Hepatocyte (in vitro differentiated cells): ENCODE measurements around the gene PERM1. TPM values are rescaled to one million over a fixed set of nuclear protein-coding genes. Genes with fewer than 3 reads are reported as not detected.
"Not testable (repeated sequence)": the region's sequence is repeated elsewhere in the genome, so short reads cannot be mapped to it uniquely, and the experiment has no call there.

Experiments
- DNase-seq: peaks from one replicate; pipeline ENCODE4 v3.0.0-alpha.2; 2016; ENCODE audit warnings: low spot score
- H2AFZ ChIP-seq: fragments of 200-600 bp; sonication (generic); 2 replicates; pipeline ENCODE4 v1.6.0; 2016; ENCODE audit warnings: antibody characterized with exemption, mild to moderate bottlenecking
- H3K27ac ChIP-seq: fragments of 200-600 bp; sonication (generic); 2 replicates; pipeline ENCODE4 v1.5.1; 2016; ENCODE audit warnings: mild to moderate bottlenecking
- H3K27me3 ChIP-seq: fragments of 200-600 bp; sonication (generic); 2 replicates; pipeline ENCODE4 v1.6.1; 2016
- H3K36me3 ChIP-seq: fragments of 200-600 bp; sonication (generic); replicated peaks from 2 replicates; pipeline ENCODE4 v1.5.1; 2016; ENCODE audit warnings: low read depth; ENCODE audit not compliant: insufficient read depth
- H3K4me1 ChIP-seq: fragments of 200-600 bp; sonication (generic); 2 replicates; pipeline ENCODE4 v1.5.1; 2016; ENCODE audit warnings: mild to moderate bottlenecking, moderate library complexity; ENCODE audit not compliant: insufficient read depth
- H3K4me2 ChIP-seq: fragments of 200-600 bp; sonication (generic); 2 replicates; pipeline ENCODE4 v1.6.0; 2016
- H3K4me3 ChIP-seq: fragments of 200-600 bp; sonication (generic); 2 replicates; pipeline ENCODE4 v1.5.1; 2016; ENCODE audit warnings: mild to moderate bottlenecking
- H3K79me2 ChIP-seq: fragments of 200-600 bp; sonication (generic); 2 replicates; pipeline ENCODE4 v1.6.0; 2017; ENCODE audit warnings: mild to moderate bottlenecking
- H3K9me2 ChIP-seq: fragments of 200-600 bp; sonication (generic); replicated peaks from 2 replicates; pipeline ENCODE4 v1.6.0; 2017; ENCODE audit warnings: mild to moderate bottlenecking; ENCODE audit not compliant: insufficient read depth
- H3K9me3 ChIP-seq: fragments of 200-600 bp; sonication (generic); 2 replicates; pipeline ENCODE4 v1.5.1; 2016; ENCODE audit warnings: low read depth, mild to moderate bottlenecking
- H4K20me1 ChIP-seq: fragments of 200-600 bp; sonication (generic); 2 replicates; pipeline ENCODE4 v1.6.0; 2016; ENCODE audit warnings: mild to moderate bottlenecking; ENCODE audit not compliant: insufficient read depth, poor library complexity, severe bottlenecking
- CTCF ChIP-seq: fragments of 200-600 bp; sonication (generic); IDR thresholded peaks from 2 replicates; pipeline ENCODE4 v1.5.1; 2016; ENCODE audit warnings: antibody characterized with exemption, mild to moderate bottlenecking; ENCODE audit not compliant: poor library complexity
- EZH2 ChIP-seq: fragments of 200-600 bp; sonication (generic); IDR thresholded peaks from 2 replicates; pipeline ENCODE4 v1.6.1; 2016; ENCODE audit warnings: antibody characterized with exemption, mild to moderate bottlenecking, borderline replicate concordance
- EZH2phosphoT487 ChIP-seq: fragments of 200-600 bp; sonication (generic); IDR thresholded peaks from one replicate; pipeline ENCODE4 v1.6.1; 2018; ENCODE audit warnings: antibody characterized with exemption, mild to moderate bottlenecking, low read depth, moderate library complexity; ENCODE audit not compliant: unreplicated experiment, severe bottlenecking
- WGBS: methylation state at CpG from one replicate; pipeline ENCODE4 v1.1.6; 2016; ENCODE audit warnings: low lambda C conversion rate; ENCODE audit errors: missing lambda C conversion rate; 5-methylcytosine and 5-hydroxymethylcytosine counted together
- polyA plus RNA-seq: library from polyadenylated mRNA; unstranded; fragments of >200 nt; fragmentation: Nextera tagmentation; extraction: Ambion mirVana; gene quantifications from 2 replicates; pipeline ENCODE4 v1.2.1, GENCODE V29; 2016
- total RNA-seq: library from RNA; depleted of rRNA; stranded (reverse); fragments of >200 nt; gene quantifications from 2 replicates; pipeline ENCODE4 v1.2.3, GENCODE V29; 2014

Gene PERM1
- total and polyA plus RNA-seq, 2 experiments from 2014 or later, result 1.3 TPM; not detected in 1

DNA sequence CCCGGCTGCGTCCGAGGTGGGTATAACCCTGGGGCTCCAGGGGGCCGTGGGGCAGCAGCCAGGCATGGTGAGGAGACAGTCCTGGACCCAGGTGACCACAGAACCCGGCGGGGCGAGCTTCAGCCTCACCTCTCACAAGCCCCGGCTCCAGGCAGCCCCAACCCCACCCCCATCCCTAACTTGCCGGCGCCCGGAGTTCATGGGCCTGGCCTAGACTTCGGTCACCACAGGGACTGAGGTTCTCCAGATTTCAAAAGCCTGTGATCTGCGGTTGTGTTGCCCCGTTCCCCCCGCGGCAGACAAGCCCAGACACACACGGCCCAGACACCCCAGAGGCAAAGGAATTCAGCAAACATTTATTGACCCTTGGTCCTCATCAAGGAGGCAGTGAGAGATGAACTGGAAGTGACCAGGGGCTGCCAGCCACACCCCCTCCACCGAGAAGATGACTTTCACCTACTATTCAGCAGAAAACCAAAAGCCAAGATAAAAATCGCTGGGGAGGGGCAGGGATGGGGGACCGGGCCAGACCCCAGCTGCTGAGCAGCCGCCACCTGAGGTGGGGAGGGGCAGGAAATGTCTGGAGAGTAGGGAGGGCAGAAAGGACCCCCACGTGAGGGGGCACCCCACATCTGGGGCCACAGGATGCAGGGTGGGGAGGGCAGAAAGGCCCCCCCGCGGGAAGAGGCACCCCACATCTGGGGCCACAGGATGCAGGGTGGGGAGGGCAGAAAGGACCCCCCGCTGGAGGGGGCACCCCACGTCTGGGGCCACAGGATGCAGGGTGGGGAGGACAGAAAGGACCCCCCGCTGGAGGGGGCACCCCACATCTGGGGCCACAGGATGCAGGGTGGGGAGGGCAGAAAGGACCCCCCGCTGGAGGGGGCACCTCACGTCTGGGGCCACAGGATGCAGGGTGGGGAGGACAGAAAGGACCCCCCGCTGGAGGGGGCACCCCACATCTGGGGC is 14.1 kb upstream of the PERM1 start:
- H4K20me1 ChIP-seq, result no peaks in the 10 kb centered on the region
- no peaks in the 10 kb centered on the region for H3K9me2 ChIP-seq
- peaks cover 4% of the 10 kb centered on the region for H3K4me1 ChIP-seq
- TF ChIP-seq EZH2, result no peak
- TF ChIP-seq EZH2phosphoT487, result no peak
- no peak for TF ChIP-seq CTCF
- no peak overlapping the region for H2AFZ ChIP-seq
- H3K27me3 ChIP-seq, result peaks cover 16% of the 10 kb centered on the region
- H3K9me3 ChIP-seq, result no peaks in the 10 kb centered on the region
- WGBS, result 28% methylated on average over 13 of the region's 30 CpGs
- H3K27ac ChIP-seq, result no peak overlapping the region
- H3K4me2 ChIP-seq, result peak overlapping the region; percentile 35
- H3K79me2 ChIP-seq, result peaks cover under 1% of the 10 kb centered on the region
- H3K36me3 ChIP-seq, result no peaks in the 10 kb centered on the region
- no peak overlapping the region for H3K4me3 ChIP-seq
- peak; percentile 32 for DNase-seq

GRCh38 chr1:994546-994945 is 12.7 kb upstream of the PERM1 start:
- not testable (repeated sequence) for H3K9me3 ChIP-seq, H4K20me1 ChIP-seq, H3K9me2 ChIP-seq, H3K27ac ChIP-seq, H3K4me1 ChIP-seq, H2AFZ ChIP-seq, H3K79me2 ChIP-seq, H3K4me3 ChIP-seq, DNase-seq, H3K36me3 ChIP-seq, H3K4me2 ChIP-seq
- peaks cover 19% of the 10 kb centered on the region for H3K27me3 ChIP-seq
- WGBS, result 92% methylated on average over 6 of the region's 6 CpGs

DNA sequence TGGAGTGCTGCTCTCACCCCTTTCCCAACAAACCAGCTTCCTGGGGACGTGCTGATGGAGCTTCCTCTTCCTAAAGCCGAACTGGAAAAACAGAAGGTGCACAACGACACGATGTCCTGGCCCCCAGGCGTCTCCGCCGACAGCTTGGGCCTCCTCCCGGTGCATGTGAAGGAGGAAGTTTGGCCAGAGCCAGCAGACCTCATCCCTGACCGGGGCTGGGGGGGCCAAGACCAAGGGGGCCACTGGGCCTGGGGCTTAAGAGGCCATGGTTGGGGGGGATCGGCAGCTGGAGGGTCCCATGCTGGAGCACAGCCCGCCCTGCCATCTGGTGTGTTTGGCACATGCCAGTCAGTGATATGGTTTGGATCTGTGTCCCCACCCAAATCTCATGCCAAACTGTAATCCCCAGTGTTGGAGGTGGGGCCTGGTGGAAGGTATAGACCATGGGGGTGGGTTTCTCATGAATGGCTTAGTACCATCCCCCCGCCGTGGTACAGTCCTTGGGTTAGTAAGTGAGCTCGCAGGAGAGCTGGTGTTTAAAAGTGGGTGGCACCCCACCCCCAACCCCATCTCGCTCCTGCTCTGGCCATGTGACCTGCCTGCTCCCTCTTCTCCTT is 11.6 kb upstream of the PERM1 start:
- Histone ChIP-seq H3K79me2 (no peaks in the 10 kb centered on the region), H3K9me2 (no peaks in the 10 kb centered on the region), H3K4me2 (no peak overlapping the region), H3K4me1 (peaks cover 3% of the 10 kb centered on the region), H3K4me3 (no peak overlapping the region), H4K20me1 (no peaks in the 10 kb centered on the region), H2AFZ (no peak overlapping the region), H3K27ac (no peak overlapping the region), H3K36me3 (no peaks in the 10 kb centered on the region), H3K27me3 (peaks cover 21% of the 10 kb centered on the region), H3K9me3 (no peaks in the 10 kb centered on the region)
- 82% methylated on average over 15 of the region's 15 CpGs for WGBS
- no peak for TF ChIP-seq EZH2phosphoT487
- no peak for TF ChIP-seq CTCF
- no peak for TF ChIP-seq EZH2
- peak; percentile 8 for DNase-seq

DNA sequence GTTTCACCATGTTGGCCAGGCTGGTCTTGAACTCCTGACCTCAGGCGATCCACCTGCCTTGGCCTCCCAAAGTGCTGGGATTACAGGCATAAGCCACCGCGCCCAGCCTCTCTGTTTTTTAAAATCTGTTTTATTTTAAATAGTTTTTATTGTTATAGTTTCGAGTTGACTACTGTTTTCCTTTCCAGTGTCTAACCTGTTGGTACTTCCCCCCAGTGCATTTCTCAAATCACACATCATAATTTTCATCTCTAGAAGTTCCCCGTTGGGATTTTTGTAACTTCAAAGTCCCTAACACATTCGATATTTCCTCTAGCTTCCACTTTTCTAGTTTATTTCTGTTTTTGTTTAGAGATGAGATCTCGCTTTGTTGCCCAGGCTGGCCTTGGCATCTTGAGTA is 10.5 kb upstream of the PERM1 start:
- H3K4me2 ChIP-seq, result no peak overlapping the region
- no peaks in the 10 kb centered on the region for H3K36me3 ChIP-seq
- TF ChIP-seq EZH2phosphoT487 (no peak), EZH2 (no peak), CTCF (no peak)
- WGBS, result 91% methylated on average over 7 of the region's 7 CpGs
- no peak for DNase-seq
- H3K27ac ChIP-seq, result no peak overlapping the region
- H3K27me3 ChIP-seq, result peaks cover 10% of the 10 kb centered on the region
- H3K9me3 ChIP-seq, result no peaks in the 10 kb centered on the region
- H4K20me1 ChIP-seq, result no peaks in the 10 kb centered on the region
- H3K4me3 ChIP-seq, result no peak overlapping the region
- no peaks in the 10 kb centered on the region for H3K79me2 ChIP-seq
- H3K4me1 ChIP-seq, result no peaks in the 10 kb centered on the region
- H2AFZ ChIP-seq, result no peak overlapping the region
- H3K9me2 ChIP-seq, result no peaks in the 10 kb centered on the region
